ENCODE data around the gene CNTN3.

DNA sequence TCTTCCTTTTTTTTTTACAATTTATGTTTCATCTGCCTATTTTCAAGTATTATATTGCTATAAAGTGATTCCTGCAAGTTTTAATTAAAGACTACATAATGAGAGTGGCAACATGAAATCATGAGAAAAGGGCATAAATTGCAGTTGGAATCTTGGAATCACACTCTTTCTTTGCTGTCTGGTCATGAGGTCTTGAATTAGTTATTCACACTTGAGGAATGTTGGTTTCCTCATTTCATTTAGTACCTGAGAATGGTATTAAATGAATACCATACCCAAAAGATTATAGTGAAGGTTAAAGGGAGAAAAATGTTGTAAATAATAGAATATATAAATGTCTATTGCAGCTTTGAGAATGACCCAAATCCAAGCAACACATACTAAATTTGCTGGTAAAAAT lies 25.8 kb upstream of the CNTN3 start:
- TF ChIP-seq, protein P1, sequence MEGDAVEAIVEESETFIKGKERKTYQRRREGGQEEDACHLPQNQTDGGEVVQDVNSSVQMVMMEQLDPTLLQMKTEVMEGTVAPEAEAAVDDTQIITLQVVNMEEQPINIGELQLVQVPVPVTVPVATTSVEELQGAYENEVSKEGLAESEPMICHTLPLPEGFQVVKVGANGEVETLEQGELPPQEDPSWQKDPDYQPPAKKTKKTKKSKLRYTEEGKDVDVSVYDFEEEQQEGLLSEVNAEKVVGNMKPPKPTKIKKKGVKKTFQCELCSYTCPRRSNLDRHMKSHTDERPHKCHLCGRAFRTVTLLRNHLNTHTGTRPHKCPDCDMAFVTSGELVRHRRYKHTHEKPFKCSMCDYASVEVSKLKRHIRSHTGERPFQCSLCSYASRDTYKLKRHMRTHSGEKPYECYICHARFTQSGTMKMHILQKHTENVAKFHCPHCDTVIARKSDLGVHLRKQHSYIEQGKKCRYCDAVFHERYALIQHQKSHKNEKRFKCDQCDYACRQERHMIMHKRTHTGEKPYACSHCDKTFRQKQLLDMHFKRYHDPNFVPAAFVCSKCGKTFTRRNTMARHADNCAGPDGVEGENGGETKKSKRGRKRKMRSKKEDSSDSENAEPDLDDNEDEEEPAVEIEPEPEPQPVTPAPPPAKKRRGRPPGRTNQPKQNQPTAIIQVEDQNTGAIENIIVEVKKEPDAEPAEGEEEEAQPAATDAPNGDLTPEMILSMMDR (conservative IDR thresholded peaks at IDR 0.05; ENCODE audit: low read length), result no peak
- no peak for TF ChIP-seq EZH2phosphoT487 (IDR thresholded peaks at IDR 0.05; ENCODE audit: borderline replicate concordance, low read depth, low read length)

All from OCI-LY7 (cell line).